ENCODE measurements around the gene TMBIM4.

TMBIM4 gene

GRCh38 chr12:66170606-66171005, 810 bp upstream of the TMBIM4 start:
- no peak for TF ChIP-seq JUND (IDR thresholded peaks at IDR 0.05; ENCODE audit: low read depth)
- in situ Hi-C loops (cut with HindIII; ENCODE audit: low pct_unique_long_range_greater_than_20kb, low sequenced_read_pairs) = no loop called here
- DNase-seq (ENCODE audit: low read depth in 1 of 2, low spot score in 1 of 2) = no peak

- in situ Hi-C loops (cut with HindIII; ENCODE audit: low pct_unique_long_range_greater_than_20kb, low sequenced_read_pairs) = no loop called here
- no peak for TF ChIP-seq JUND (IDR thresholded peaks at IDR 0.05; ENCODE audit: low read depth)
- peak in 1 of 2 experiments; percentile 31 for DNase-seq (ENCODE audit: low read depth in 1 of 2, low spot score in 1 of 2)
Measured at GRCh38 chr12:66168410-66168809, 1.4 kb downstream of the TMBIM4 start.

GRCh38 chr12:66166561-66166960, 3.2 kb downstream of the TMBIM4 start:
- DNase-seq (ENCODE audit: low read depth in 1 of 2, low spot score in 1 of 2) = no peak
- in situ Hi-C loops (cut with HindIII; ENCODE audit: low pct_unique_long_range_greater_than_20kb, low sequenced_read_pairs) = no loop called here
- TF ChIP-seq JUND (IDR thresholded peaks at IDR 0.05; ENCODE audit: low read depth) = no peak

- in situ Hi-C loops (cut with HindIII; ENCODE audit: low pct_unique_long_range_greater_than_20kb, low sequenced_read_pairs) = no loop called here
- no peak for TF ChIP-seq JUND (IDR thresholded peaks at IDR 0.05; ENCODE audit: low read depth)
- no peak for DNase-seq (ENCODE audit: low read depth in 1 of 2, low spot score in 1 of 2)
Measured at GRCh38 chr12:66165141-66165540, 4.7 kb downstream of the TMBIM4 start.

- TF ChIP-seq JUND (IDR thresholded peaks at IDR 0.05; ENCODE audit: low read depth) = no peak
- DNase-seq (ENCODE audit: low read depth in 1 of 2, low spot score in 1 of 2) = peak in 1 of 2 experiments; percentile 45
- in situ Hi-C loops (cut with HindIII; ENCODE audit: low pct_unique_long_range_greater_than_20kb, low sequenced_read_pairs) = no loop called here
Measured at GRCh38 chr12:66164349-66164821, 5.4 kb downstream of the TMBIM4 start.

GRCh38 chr12:66163289-66163688, 6.5 kb downstream of the TMBIM4 start:
- no peak for DNase-seq (ENCODE audit: low read depth in 1 of 2, low spot score in 1 of 2)
- in situ Hi-C loops (cut with HindIII; ENCODE audit: low pct_unique_long_range_greater_than_20kb, low sequenced_read_pairs) = no loop called here
- TF ChIP-seq JUND (IDR thresholded peaks at IDR 0.05; ENCODE audit: low read depth) = no peak

- no peak for TF ChIP-seq JUND (IDR thresholded peaks at IDR 0.05; ENCODE audit: low read depth)
- in situ Hi-C loops (cut with HindIII; ENCODE audit: low pct_unique_long_range_greater_than_20kb, low sequenced_read_pairs) = no loop called here
- no peak for DNase-seq (ENCODE audit: low read depth in 1 of 2, low spot score in 1 of 2)
Measured at GRCh38 chr12:66162701-66163100, 7.1 kb downstream of the TMBIM4 start.

- TF ChIP-seq JUND (IDR thresholded peaks at IDR 0.05; ENCODE audit: low read depth) = no peak
- in situ Hi-C loops (cut with HindIII; ENCODE audit: low pct_unique_long_range_greater_than_20kb, low sequenced_read_pairs) = no loop called here
- no peak for DNase-seq (ENCODE audit: low read depth in 1 of 2, low spot score in 1 of 2)
Measured at GRCh38 chr12:66160704-66161103, 9.1 kb downstream of the TMBIM4 start.

- in situ Hi-C loops (cut with HindIII; ENCODE audit: low pct_unique_long_range_greater_than_20kb, low sequenced_read_pairs) = no loop called here
- TF ChIP-seq JUND (IDR thresholded peaks at IDR 0.05; ENCODE audit: low read depth) = no peak
- DNase-seq (ENCODE audit: low read depth in 1 of 2, low spot score in 1 of 2) = no peak
Measured at GRCh38 chr12:66159123-66159522, 10.7 kb downstream of the TMBIM4 start.

- in situ Hi-C loops (cut with HindIII; ENCODE audit: low pct_unique_long_range_greater_than_20kb, low sequenced_read_pairs) = no loop called here
- DNase-seq (ENCODE audit: low read depth in 1 of 2, low spot score in 1 of 2) = no peak
- TF ChIP-seq JUND (IDR thresholded peaks at IDR 0.05; ENCODE audit: low read depth) = no peak
Measured at GRCh38 chr12:66156654-66157053, 13.1 kb downstream of the TMBIM4 start.

- in situ Hi-C loops (cut with HindIII; ENCODE audit: low pct_unique_long_range_greater_than_20kb, low sequenced_read_pairs) = no loop called here
- TF ChIP-seq JUND (IDR thresholded peaks at IDR 0.05; ENCODE audit: low read depth) = no peak
- no peak for DNase-seq (ENCODE audit: low read depth in 1 of 2, low spot score in 1 of 2)
Measured at GRCh38 chr12:66154776-66155175, 15.0 kb downstream of the TMBIM4 start.

- no peak for DNase-seq (ENCODE audit: low read depth in 1 of 2, low spot score in 1 of 2)
- in situ Hi-C loops (cut with HindIII; ENCODE audit: low pct_unique_long_range_greater_than_20kb, low sequenced_read_pairs) = no loop called here
- TF ChIP-seq JUND (IDR thresholded peaks at IDR 0.05; ENCODE audit: low read depth) = no peak
Measured at GRCh38 chr12:66152732-66153131, 17.1 kb downstream of the TMBIM4 start.

GRCh38 chr12:66149702-66150398, 19.9 kb downstream of the TMBIM4 start:
- peak in 1 of 2 experiments; percentile 55 for DNase-seq (ENCODE audit: low read depth in 1 of 2, low spot score in 1 of 2)
- no peak for TF ChIP-seq JUND (IDR thresholded peaks at IDR 0.05; ENCODE audit: low read depth)
- in situ Hi-C loops (cut with HindIII; ENCODE audit: low pct_unique_long_range_greater_than_20kb, low sequenced_read_pairs) = no loop called here

Data from T47D (cell line).